H1 (cell line): Measurements from ENCODE around the gene TRNP1. TPM values are rescaled to one million over a fixed set of nuclear protein-coding genes. Genes with fewer than 3 reads are reported as not detected.

Source experiments
- CTCF ChIA-PET: fragments of 300-600 bp; sonication (Branson Sonifier 250); formaldehyde crosslinking; loops from one replicate; lab custom pipeline; 2021; ENCODE audit not compliant: partially characterized antibody; lab: Charles Lee
- POLR2A ChIA-PET: fragments of 300-600 bp; sonication (Branson Sonifier 250); formaldehyde crosslinking; loops from one replicate; lab custom pipeline; 2021; ENCODE audit warnings: inconsistent platforms; ENCODE audit not compliant: partially characterized antibody; lab: Charles Lee
- DNase-seq, 2 experiments: peaks; one replicate each; pipeline versions ENCODE4 v3.0.0 to v3.0.0-alpha.2; 2010 to 2022; ENCODE audit warnings: low spot score in 2 of 2, low read depth in 1 of 2, mixed read lengths in 1 of 2
- FAIRE-seq: peaks from 2 replicates; lab custom pipeline; 2011; peaks lifted over from hg19 to GRCh38; lab: Jason Lieb, UNC
- H2AFZ ChIP-seq: 2 replicates; pipeline ENCODE4 v1.8.1; 2012; ENCODE audit warnings: low read length, inconsistent platforms
- H2AK5ac ChIP-seq: 2 replicates; pipeline ENCODE4 v1.6.1; 2013; ENCODE audit warnings: low read depth, low read length
- H2BK120ac ChIP-seq: replicated peaks from 2 replicates; pipeline ENCODE3; 2013; ENCODE audit warnings: low read depth, low read length, inconsistent platforms
- H2BK12ac ChIP-seq: 2 replicates; pipeline ENCODE4 v1.6.1; 2013; ENCODE audit warnings: low read depth, low read length
- H2BK15ac ChIP-seq: 2 replicates; pipeline ENCODE4 v1.6.1; 2013; ENCODE audit warnings: low read length
- H2BK20ac ChIP-seq: 2 replicates; pipeline ENCODE4 v1.6.1; 2013; ENCODE audit warnings: low read length
- H2BK5ac ChIP-seq: 2 replicates; pipeline ENCODE4 v1.6.1; 2013; ENCODE audit warnings: low read depth, low read length
- H3K14ac ChIP-seq: 2 replicates; pipeline ENCODE4 v1.6.1; 2013; ENCODE audit warnings: inconsistent platforms; ENCODE audit not compliant: insufficient read length
- H3K18ac ChIP-seq: 2 replicates; pipeline ENCODE4 v1.6.1; 2013; ENCODE audit warnings: low read length; ENCODE audit errors: extremely low read depth
- H3K23ac ChIP-seq: 2 replicates; pipeline ENCODE4 v1.6.1; 2013; ENCODE audit warnings: inconsistent platforms; ENCODE audit not compliant: insufficient read length
- H3K23me2 ChIP-seq: 2 replicates; pipeline ENCODE4 v1.6.1; 2013; ENCODE audit warnings: low read depth, low read length
- H3K27ac ChIP-seq: 2 replicates; pipeline ENCODE4 v1.6.1; 2011; ENCODE audit warnings: low read depth, low read length, inconsistent platforms
- H3K27me3 ChIP-seq, 4 experiments: replicated peaks in 1 of 4; 1 replicate in 1 of 4; 2 replicates in 3 of 4; pipeline versions ENCODE4 v1.6.1 to v1.8.1; 2011 to 2013; ENCODE audit warnings: low read length in 3 of 4, mild to moderate bottlenecking in 3 of 4, inconsistent platforms in 2 of 4, mixed read lengths in 2 of 4, moderate library complexity in 1 of 4; ENCODE audit not compliant: control insufficient read depth in 3 of 4, insufficient read depth in 3 of 4; ENCODE audit errors: extremely low read depth in 1 of 4
- H3K36me3 ChIP-seq, 4 experiments: 2 replicates each; pipeline versions ENCODE4 v1.6.1 to v1.8.1; 2011 to 2013; ENCODE audit warnings: mild to moderate bottlenecking in 4 of 4, low read length in 3 of 4, moderate library complexity in 2 of 4, control low read depth in 1 of 4, inconsistent platforms in 1 of 4; ENCODE audit not compliant: insufficient read depth in 4 of 4, control insufficient read depth in 2 of 4
- H3K4ac ChIP-seq: replicated peaks from 2 replicates; pipeline ENCODE3; 2013; ENCODE audit warnings: low read length, low read depth, mixed read lengths, inconsistent platforms; ENCODE audit not compliant: insufficient read length
- H3K4me1 ChIP-seq, 4 experiments: replicated peaks in 1 of 4; 1 replicate in 1 of 4; 2 replicates in 3 of 4; pipeline versions ENCODE4 v1.6.1 to v1.8.1; 2011 to 2013; ENCODE audit warnings: low read length in 3 of 4, inconsistent platforms in 2 of 4, mixed read lengths in 1 of 4; ENCODE audit not compliant: insufficient read depth in 4 of 4, control insufficient read depth in 3 of 4
- H3K4me2 ChIP-seq, 2 experiments: 2 replicates each; pipeline versions ENCODE4 v1.6.1 to v1.8.1; 2011 to 2013; ENCODE audit warnings: low read depth in 2 of 2, low read length in 2 of 2, control low read depth in 1 of 2, inconsistent platforms in 1 of 2, mild to moderate bottlenecking in 1 of 2; ENCODE audit not compliant: insufficient read depth in 1 of 2
- H3K4me3 ChIP-seq, 4 experiments: fragments of 200-600, 300-600 bp in 1 of 4; sonication (generic), shearing (Covaris generic), sonication (Bioruptor Twin) in 1 of 4; 2 replicates each; pipeline versions ENCODE4 v1.5.1 to v1.8.1; 2011 to 2016; ENCODE audit warnings: low read length in 4 of 4, low read depth in 3 of 4, control low read depth in 2 of 4, inconsistent platforms in 2 of 4, mild to moderate bottlenecking in 2 of 4, mixed read lengths in 1 of 4, moderate library complexity in 1 of 4; ENCODE audit not compliant: insufficient read depth in 2 of 4; ENCODE audit errors: extremely low read depth in 1 of 4
- H3K56ac ChIP-seq: replicated peaks from 2 replicates; pipeline ENCODE3; 2013; ENCODE audit warnings: low read depth, mild to moderate bottlenecking, mixed read lengths, low read length, inconsistent platforms; ENCODE audit not compliant: insufficient read length
- H3K79me1 ChIP-seq: 2 replicates; pipeline ENCODE4 v1.6.1; 2013; ENCODE audit warnings: low read depth, low read length, control low read depth
- H3K79me2 ChIP-seq, 2 experiments: 2 replicates each; pipeline versions ENCODE4 v1.6.1 to v1.8.1; 2012 to 2013; ENCODE audit warnings: low read length in 2 of 2, mild to moderate bottlenecking in 2 of 2, inconsistent platforms in 1 of 2; ENCODE audit not compliant: insufficient read depth in 2 of 2, control insufficient read depth in 1 of 2
- H3K9ac ChIP-seq, 4 experiments: replicated peaks in 1 of 4; 1 replicate in 1 of 4; 2 replicates in 3 of 4; pipeline versions ENCODE4 v1.6.1 to v1.8.1; 2011 to 2013; ENCODE audit warnings: low read depth in 3 of 4, low read length in 3 of 4, control low read depth in 2 of 4, mild to moderate bottlenecking in 2 of 4, moderate library complexity in 2 of 4, inconsistent platforms in 1 of 4; ENCODE audit errors: extremely low read depth in 1 of 4
- H3K9me3 ChIP-seq, 2 experiments: 2 replicates each; pipeline versions ENCODE4 v1.6.1 to v1.8.1; 2012 to 2013; ENCODE audit warnings: mild to moderate bottlenecking in 2 of 2, moderate library complexity in 2 of 2, control low read depth in 1 of 2, inconsistent platforms in 1 of 2, low read depth in 1 of 2, low read length in 1 of 2, mixed read lengths in 1 of 2; ENCODE audit not compliant: insufficient read depth in 2 of 2
- H4K20me1 ChIP-seq, 2 experiments: replicated peaks in 1 of 2; 2 replicates each; pipeline versions ENCODE3 to v1.8.1; 2011 to 2013; ENCODE audit warnings: inconsistent platforms in 2 of 2, low read length in 2 of 2, mild to moderate bottlenecking in 1 of 2; ENCODE audit not compliant: insufficient read depth in 2 of 2, control insufficient read depth in 1 of 2
- H4K5ac ChIP-seq: 2 replicates; pipeline ENCODE4 v1.6.1; 2013; ENCODE audit warnings: low read length, low read depth, mixed read lengths, inconsistent platforms; ENCODE audit not compliant: insufficient read length
- H4K8ac ChIP-seq: 2 replicates; pipeline ENCODE4 v1.8.0; 2013; ENCODE audit warnings: mild to moderate bottlenecking, moderate library complexity, low read length, inconsistent platforms; ENCODE audit not compliant: insufficient read depth; ENCODE audit errors: extremely low read depth
- H4K91ac ChIP-seq: replicated peaks from 2 replicates; pipeline ENCODE3; 2013; ENCODE audit warnings: low read length, mixed read lengths, inconsistent platforms; ENCODE audit not compliant: insufficient read length
- BRCA1 ChIP-seq: IDR thresholded peaks from 2 replicates; pipeline ENCODE4 v1.6.1; 2012; ENCODE audit warnings: low read depth, low read length, improper control_type of control experiment
- EP300 ChIP-seq, 2 experiments: IDR thresholded peaks; 1 replicate in 1 of 2; 2 replicates in 1 of 2; pipeline ENCODE4 v1.6.1; 2011 to 2012; ENCODE audit warnings: low read depth in 2 of 2, low read length in 2 of 2, mild to moderate bottlenecking in 2 of 2, borderline replicate concordance in 1 of 2, inconsistent platforms in 1 of 2, moderate library complexity in 1 of 2
- KDM1A ChIP-seq: fragments of 200-600, 300-600 bp; sonication (generic); IDR thresholded peaks from 2 replicates; pipeline ENCODE4 v1.7.1; 2016; ENCODE audit warnings: mild to moderate bottlenecking, low read length, borderline replicate concordance
- MAFK ChIP-seq: IDR thresholded peaks from 2 replicates; pipeline ENCODE4 v1.6.1; 2012; ENCODE audit warnings: low read depth, mild to moderate bottlenecking, improper control_type of control experiment, low read length
- PHF8 ChIP-seq: fragments of 200-600 bp; sonication (generic); conservative IDR thresholded peaks from 2 replicates; pipeline ENCODE4 v1.7.1; 2012; ENCODE audit warnings: low read depth, mild to moderate bottlenecking, inconsistent platforms, low read length, moderate library complexity
- RBBP5 ChIP-seq: IDR thresholded peaks from 2 replicates; pipeline ENCODE4 v1.7.1; 2012; ENCODE audit warnings: low read depth, mild to moderate bottlenecking, inconsistent platforms, low read length, moderate library complexity, borderline replicate concordance
- SP1 ChIP-seq: IDR thresholded peaks from 2 replicates; pipeline ENCODE4 v1.6.1; 2011; ENCODE audit warnings: low read depth, low read length
- TAF1 ChIP-seq: IDR thresholded peaks from 2 replicates; pipeline ENCODE4 v1.6.1; 2011; ENCODE audit warnings: mild to moderate bottlenecking, low read depth, low read length
- TBP ChIP-seq: IDR thresholded peaks from 2 replicates; pipeline ENCODE4 v1.6.1; 2011; ENCODE audit warnings: low read depth, low read length, improper control_type of control experiment
- YY1 ChIP-seq: IDR thresholded peaks from 2 replicates; pipeline ENCODE4 v1.6.1; 2011; ENCODE audit warnings: low read depth, mild to moderate bottlenecking, low read length
- WGBS, 2 experiments: shearing (Covaris generic) in 1 of 2; methylation state at CpG; one replicate each; pipeline versions ENCODE4 v1.1.6 to v1.1.7; 2013 to 2015; ENCODE audit warnings: low lambda C conversion rate in 2 of 2, mixed read lengths in 2 of 2, inconsistent platforms in 1 of 2, low coverage in 1 of 2, missing lambda C conversion rate in 1 of 2; ENCODE audit not compliant: insufficient replicate concordance in 2 of 2, insufficient coverage in 1 of 2, insufficient read length in 1 of 2; ENCODE audit errors: extremely low coverage in 1 of 2, missing lambda C conversion rate in 1 of 2; 5-methylcytosine and 5-hydroxymethylcytosine counted together
- polyA plus RNA-seq, 7 experiments: library from polyadenylated mRNA; depleted of rRNA in 3 of 7; stranded (reverse) in 5 of 7; unstranded in 2 of 7; fragments of >200 nt in 5 of 7; fragments of 200-250 nt in 2 of 7; gene quantifications; 1 replicate in 5 of 7; 2 replicates in 1 of 7; 4 replicates in 1 of 7; pipeline versions ENCODE4 v1.2.1 to v1.2.3, GENCODE V29; 2011 to 2013; ENCODE audit warnings: missing spikeins in 2 of 7, mixed read lengths in 2 of 7
- total RNA-seq: library from RNA; stranded (reverse); fragmentation: NEBNext Ultra II Directional; extraction: Animal tissue kit (Norgen Biotek cat#: 25700); gene quantifications from 2 replicates; pipeline ENCODE4 v1.2.1, GENCODE V29; 2021

TRNP1 gene
- total and polyA plus RNA-seq, 2 of the 8 experiments (the other 6 are each of a cell fraction or from before 2014, with no cell fraction given): 51.7 to 102 TPM

DNA sequence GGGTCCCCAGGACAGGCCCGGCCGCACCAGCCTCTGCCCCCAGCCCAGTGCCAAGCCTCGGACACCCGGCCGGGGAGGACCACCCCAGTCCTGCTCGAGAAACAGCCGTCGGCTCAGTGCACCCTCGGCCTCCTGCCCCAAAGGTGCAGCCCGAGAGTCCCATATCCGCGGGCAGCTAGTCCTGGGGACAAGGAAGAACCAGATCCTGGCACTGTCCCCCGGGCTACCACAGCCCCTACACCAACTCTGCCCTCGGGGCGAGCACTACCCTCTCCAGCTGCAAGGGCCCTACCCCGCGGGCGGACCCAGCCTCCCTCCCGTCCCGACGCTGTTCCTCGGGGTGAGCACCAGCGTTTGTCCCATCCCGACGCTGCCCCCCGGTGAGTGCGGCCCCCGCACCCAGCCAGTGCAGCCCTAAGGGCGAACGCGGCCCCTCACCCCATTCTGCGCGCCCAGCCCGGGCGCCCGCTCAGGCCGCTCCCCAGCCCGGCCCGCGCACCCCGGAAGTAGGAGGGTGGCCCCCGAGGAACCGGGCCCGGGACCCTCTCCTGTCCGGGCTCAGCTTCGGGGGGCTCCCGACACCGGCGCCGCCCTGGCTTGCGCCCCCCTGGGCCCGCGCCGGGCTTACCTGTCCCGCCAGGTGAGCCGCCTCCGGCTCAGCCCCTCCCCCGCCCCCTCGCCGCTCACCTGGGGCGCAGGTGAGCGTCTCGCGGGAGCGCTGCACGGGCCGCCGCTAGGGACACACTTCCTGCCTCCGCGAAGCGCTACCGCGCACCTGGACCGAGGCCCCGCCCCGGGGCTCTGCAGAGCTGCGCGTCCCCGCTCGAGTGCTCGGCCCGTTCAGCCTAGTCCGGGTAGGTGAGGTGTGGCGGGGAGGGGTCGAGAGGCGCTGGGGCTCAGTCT lies 33.5 kb upstream of the TRNP1 start, which contains the start of gene KDF1:
TSS of gene KDF1 (minus strand) at position 747 of the 903 bp plus-strand sequence. CDS start 8,088 bp downstream, outside the sequence.
- H2BK120ac ChIP-seq: no peak within 1 kb of the TSS
- WGBS, 2 experiments: 2% methylated on average over 62 of the region's 86 CpGs; no CpG with 5 or more reads in 1 of the 2 experiments
- FAIRE-seq: no peak
- H2AK5ac ChIP-seq: peak within 1 kb of the TSS; percentile 17; the same call in 1 of the 2 replicates
- peaks cover 0 to 3% (median 0%) of the 10 kb centered on the region in 4 experiments; a peak in 3 of 7 replicates for H3K4me1 ChIP-seq
- H3K79me2 ChIP-seq: peaks cover 0 to 9% of the 10 kb centered on the region in 2 experiments; a peak in 2 of 4 replicates
- peak within 1 kb of the TSS; percentile 72; the same call in 1 of the 2 replicates for H3K18ac ChIP-seq
- peak within 1 kb of the TSS; percentile 96 for H2AFZ ChIP-seq
- peak within 1 kb of the TSS; percentile 86 to 89 for H3K4me2 ChIP-seq
- H3K79me1 ChIP-seq: 0 out of 2 replicates have a peak, but pooled peaks cover 2% of the 10 kb centered on the region
- H3K4ac ChIP-seq: peak within 1 kb of the TSS; percentile 23
- H4K91ac ChIP-seq: peak within 1 kb of the TSS; percentile 56
- peaks cover 1 to 2% of the 10 kb centered on the region in 2 experiments for H4K20me1 ChIP-seq
- H3K14ac ChIP-seq: no peak within 1 kb of the TSS
- 0 out of 2 replicates have a peak within 1 kb of the TSS, but pooled peaks have one; percentile 13 for H2BK20ac ChIP-seq
- H3K23me2 ChIP-seq: peaks cover 9% of the 10 kb centered on the region
- H4K8ac ChIP-seq: peak within 1 kb of the TSS; percentile 86
- H3K56ac ChIP-seq: peak within 1 kb of the TSS; percentile 22
- H3K9me3 ChIP-seq: no peaks in the 10 kb centered on the region
- H3K23ac ChIP-seq: no peak within 1 kb of the TSS
- DNase-seq: peak; percentile 77 to 95
- H4K5ac ChIP-seq: peak within 1 kb of the TSS; percentile 63
- ChIA-PET POLR2A (interaction anchor here (0.8 to 3.5 kb wide), 18 partner anchors 10 to 94 kb away, joined by 3 to 35 read pairs (median 6); partner anchors contain the start of genes NR0B2 and TRNP1), CTCF (interaction anchor here (0.6 to 1.5 kb wide), 11 partner anchors 8 to 323 kb away, joined by 3 to 6 read pairs (median 3); partner anchors contain the start of genes GPATCH3, NR0B2 and TRNP1)
- H2BK12ac ChIP-seq: peak within 1 kb of the TSS; percentile 75
- peak within 1 kb of the TSS; percentile 97 for H2BK15ac ChIP-seq
- peak within 1 kb of the TSS; percentile 66 to 90 (median 76) for H3K9ac ChIP-seq
- H3K27ac ChIP-seq: peak within 1 kb of the TSS; percentile 76; the same call in 1 of the 2 replicates
- H3K4me3 ChIP-seq: peak within 1 kb of the TSS; percentile 84 to 97 (median 86)
- H2BK5ac ChIP-seq: peak within 1 kb of the TSS; percentile 89
- H3K36me3 ChIP-seq: no peaks in the 10 kb centered on the region
- H3K27me3 ChIP-seq: no peaks in the 10 kb centered on the region
- TF ChIP-seq BRCA1 (peak; percentile 81), TBP (peak; percentile 64; the same call in 1 of the 2 replicates), YY1 (peak; percentile 36; the same call in 1 of the 2 replicates), EP300 (IDR thresholded peaks at IDR 0.05; ENCODE audit: borderline replicate concordance in 1 of 2, low read depth in 2 of 2, low read length in 2 of 2) (peak; percentile 4 to 86; a peak in 2 of 3 replicates), RBBP5 (peak; percentile 22; the same call in 1 of the 2 replicates), TAF1 (peak; percentile 68), KDM1A (peak; percentile 69), MAFK (no peak), PHF8 (peak; percentile 91), SP1 (peak; percentile 46; the same call in 1 of the 2 replicates)
